ENCODE data around the gene TRRAP. TPM values are rescaled to one million over a fixed set of nuclear protein-coding genes. Genes with fewer than 3 reads are reported as not detected.

The TRRAP gene
- total RNA-seq, 1 donor from 2014 or later = 30.4 TPM

- Mint-ChIP-seq H3K36me3 (ENCODE audit: low read depth) (peaks cover 15% of the 10 kb centered on the region), H3K27me3 (ENCODE audit: low read depth) (no peaks in the 10 kb centered on the region), H3K27ac (ENCODE audit: unreplicated experiment) (peak overlapping the region; percentile 85), H3K4me3 (ENCODE audit: unreplicated experiment) (peak overlapping the region; percentile 83), H3K9me3 (ENCODE audit: low read depth) (no peaks in the 10 kb centered on the region), H3K4me1 (ENCODE audit: low read depth) (peaks cover 23% of the 10 kb centered on the region)
- no peak for DNase-seq (ENCODE audit: low spot score)
- peak; percentile 75 for TF ChIP-seq CTCF (IDR thresholded peaks at IDR 0.05)
Measured at GRCh38 chr7:98879198-98879978, 1.1 kb downstream of the TRRAP start.

GRCh38 chr7:98879979-98880315 is 1.6 kb downstream of the TRRAP start:
- peak overlapping the region; percentile 83 for H3K4me3 Mint-ChIP-seq (ENCODE audit: unreplicated experiment)
- no peaks in the 10 kb centered on the region for H3K27me3 Mint-ChIP-seq (ENCODE audit: low read depth)
- peak overlapping the region; percentile 5 for H3K27ac Mint-ChIP-seq (ENCODE audit: unreplicated experiment)
- H3K4me1 Mint-ChIP-seq (ENCODE audit: low read depth) = peaks cover 23% of the 10 kb centered on the region
- H3K9me3 Mint-ChIP-seq (ENCODE audit: low read depth) = no peaks in the 10 kb centered on the region
- peaks cover 15% of the 10 kb centered on the region for H3K36me3 Mint-ChIP-seq (ENCODE audit: low read depth)
- DNase-seq (ENCODE audit: low spot score) = no peak
- TF ChIP-seq CTCF (IDR thresholded peaks at IDR 0.05) = no peak

GRCh38 chr7:98880485-98880884 is 2.2 kb downstream of the TRRAP start:
- TF ChIP-seq CTCF (IDR thresholded peaks at IDR 0.05) = no peak
- H3K4me3 Mint-ChIP-seq (ENCODE audit: unreplicated experiment) = peak overlapping the region; percentile 83
- H3K27me3 Mint-ChIP-seq (ENCODE audit: low read depth) = no peaks in the 10 kb centered on the region
- H3K36me3 Mint-ChIP-seq (ENCODE audit: low read depth) = peaks cover 15% of the 10 kb centered on the region
- no peak for DNase-seq (ENCODE audit: low spot score)
- no peaks in the 10 kb centered on the region for H3K9me3 Mint-ChIP-seq (ENCODE audit: low read depth)
- peaks cover 23% of the 10 kb centered on the region for H3K4me1 Mint-ChIP-seq (ENCODE audit: low read depth)
- H3K27ac Mint-ChIP-seq (ENCODE audit: unreplicated experiment) = no peak overlapping the region

- no peak overlapping the region for H3K27ac Mint-ChIP-seq (ENCODE audit: unreplicated experiment)
- H3K4me1 Mint-ChIP-seq (ENCODE audit: low read depth) = peaks cover 23% of the 10 kb centered on the region
- no peaks in the 10 kb centered on the region for H3K27me3 Mint-ChIP-seq (ENCODE audit: low read depth)
- no peaks in the 10 kb centered on the region for H3K9me3 Mint-ChIP-seq (ENCODE audit: low read depth)
- H3K36me3 Mint-ChIP-seq (ENCODE audit: low read depth) = peaks cover 15% of the 10 kb centered on the region
- DNase-seq (ENCODE audit: low spot score) = no peak
- H3K4me3 Mint-ChIP-seq (ENCODE audit: unreplicated experiment) = no peak overlapping the region
- no peak for TF ChIP-seq CTCF (IDR thresholded peaks at IDR 0.05)
Measured at GRCh38 chr7:98881561-98882315, 3.4 kb downstream of the TRRAP start.

- Mint-ChIP-seq H3K27ac (ENCODE audit: unreplicated experiment) (no peak overlapping the region), H3K4me3 (ENCODE audit: unreplicated experiment) (no peak overlapping the region), H3K36me3 (ENCODE audit: low read depth) (peaks cover 17% of the 10 kb centered on the region), H3K9me3 (ENCODE audit: low read depth) (no peaks in the 10 kb centered on the region), H3K27me3 (ENCODE audit: low read depth) (no peaks in the 10 kb centered on the region), H3K4me1 (ENCODE audit: low read depth) (peaks cover 11% of the 10 kb centered on the region)
- no peak for DNase-seq (ENCODE audit: low spot score)
- TF ChIP-seq CTCF (IDR thresholded peaks at IDR 0.05) = no peak
Measured at GRCh38 chr7:98884416-98884815, 6.1 kb downstream of the TRRAP start.

Data from chondrocyte (in vitro differentiated cells).